HG03457 (cell line): ENCODE results near the gene MRPL20.
"Not testable (repeated sequence)": the region's sequence is repeated elsewhere in the genome, so short reads cannot be mapped to it uniquely, and the experiment has no call there.

ENCODE experiments used
- ATAC-seq: cut with Tn5 transposase; IDR thresholded peaks from one replicate; pipeline ENCODE4 v1.9.1; 2021; ENCODE audit warnings: moderate number of reproducible peaks; ENCODE audit not compliant: unreplicated experiment

The MRPL20 gene

GRCh38 chr1:1427106-1427819 lies 20.2 kb upstream of the MRPL20 start:
- ATAC-seq, result no peak

DNA sequence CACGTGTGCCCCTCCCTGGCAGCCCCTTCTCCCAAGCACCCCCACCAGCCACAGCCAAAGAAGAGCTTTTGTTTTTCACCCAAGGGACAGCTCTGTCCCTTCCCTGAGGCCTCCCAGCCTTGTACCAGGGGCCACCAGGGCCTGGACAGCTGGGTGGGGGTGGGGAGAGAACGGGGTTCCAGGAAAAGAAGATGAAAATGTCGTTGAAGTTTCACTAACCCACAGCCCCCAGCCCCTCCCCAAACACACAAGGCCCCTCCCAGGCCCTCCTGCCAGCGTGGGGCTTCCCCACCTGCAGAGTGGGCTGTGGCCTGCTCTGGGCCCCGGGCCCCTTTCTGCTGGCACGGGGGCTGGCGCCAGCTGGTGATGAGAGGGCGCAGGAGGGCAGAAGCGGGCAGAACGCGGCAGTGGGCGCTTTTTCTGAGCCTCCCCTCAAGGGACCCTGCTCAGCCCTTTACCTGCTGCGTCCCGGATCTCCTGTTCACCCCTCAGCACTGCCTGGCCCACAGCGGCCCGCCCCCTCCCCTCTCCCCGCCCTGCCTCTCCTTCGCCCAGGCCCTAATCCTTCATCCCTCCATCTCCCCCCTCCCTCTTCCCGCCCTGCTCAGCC lies 19.5 kb upstream of the MRPL20 start:
- no peak for ATAC-seq

DNA sequence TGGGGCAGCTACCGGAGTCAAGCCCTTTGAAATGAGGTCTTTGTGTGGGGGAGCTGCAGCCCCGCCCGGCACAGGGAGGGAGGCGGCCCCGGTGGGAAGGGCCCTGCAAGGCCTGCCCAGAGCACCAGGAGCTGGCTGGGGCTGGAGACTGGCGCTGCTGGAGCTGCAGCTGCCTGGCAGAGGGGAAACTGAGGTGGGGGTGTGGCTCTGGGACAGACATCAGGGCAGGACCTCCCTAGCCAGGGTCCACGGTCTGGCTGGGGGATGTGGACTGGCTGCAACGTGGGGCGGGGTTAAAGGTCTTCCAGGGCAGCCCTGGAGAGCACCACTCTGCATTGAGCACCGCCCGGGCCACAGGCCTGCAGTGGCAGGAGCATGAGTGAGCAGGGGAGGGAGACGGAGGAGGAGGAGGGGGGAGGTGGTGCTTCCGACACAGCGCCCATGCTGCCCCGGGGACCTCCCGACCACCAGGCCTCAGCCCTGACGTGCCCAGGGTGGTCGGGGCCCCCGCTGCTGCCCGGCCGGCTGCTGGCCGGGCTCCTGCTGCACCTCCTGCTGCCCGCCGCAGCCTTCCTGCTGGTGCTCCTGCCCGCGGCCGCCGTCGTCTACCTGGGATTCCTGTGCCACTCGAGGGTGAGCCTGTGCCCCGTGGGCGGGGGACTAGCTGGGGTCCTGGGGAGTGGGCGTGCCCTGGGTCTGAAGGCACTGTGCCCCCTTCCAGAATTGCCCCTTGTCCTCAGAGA lies 18.8 kb upstream of the MRPL20 start:
- no peak for ATAC-seq

- ATAC-seq, result no peak
These were observed 18.3 kb upstream of the MRPL20 start for GRCh38 chr1:1425426-1425752.

DNA sequence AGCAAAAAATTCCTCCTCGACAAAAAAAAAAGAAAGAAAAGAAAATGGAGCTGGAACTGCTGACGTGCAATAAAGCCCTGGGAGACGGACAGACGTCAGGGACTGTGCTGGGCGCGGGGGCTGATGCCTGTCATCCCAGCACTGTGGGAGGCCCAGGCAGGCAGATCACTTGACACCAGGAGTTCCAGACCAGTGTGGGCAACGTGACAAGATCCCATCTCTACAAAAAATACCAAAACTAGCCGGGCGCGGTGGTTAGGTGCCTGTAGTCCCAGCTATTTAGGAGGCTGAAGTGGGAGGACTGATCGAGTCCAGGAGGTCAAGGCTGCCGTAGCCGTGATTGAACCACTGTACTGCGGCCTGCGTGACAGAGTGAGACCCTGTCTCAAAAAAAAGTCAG lies 17.6 kb upstream of the MRPL20 start:
- no peak for ATAC-seq

DNA sequence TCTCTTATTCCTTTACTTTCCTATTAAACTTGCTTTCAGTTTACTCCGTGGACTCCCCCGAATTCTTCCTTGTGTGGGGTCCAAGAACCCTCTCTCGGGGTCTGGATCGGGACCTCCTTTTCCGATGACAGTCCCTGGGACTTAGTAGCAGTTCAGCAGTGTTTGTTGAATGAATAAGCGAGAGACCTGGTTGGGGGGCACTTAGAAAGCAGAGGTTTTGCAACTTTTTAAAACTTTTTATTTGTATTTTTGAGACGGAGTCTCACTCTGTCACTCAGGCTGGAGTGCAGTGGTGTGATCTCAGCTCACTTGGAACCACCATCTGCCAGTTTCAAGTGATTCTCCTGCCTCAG lies 16.1 kb upstream of the MRPL20 start:
- no peak for ATAC-seq

GRCh38 chr1:1422465-1423244 lies 15.6 kb upstream of the MRPL20 start:
- ATAC-seq, result no peak

- ATAC-seq, result no peak
These were observed 14.9 kb upstream of the MRPL20 start for GRCh38 chr1:1421907-1422464.

- no peak for ATAC-seq
These were observed 14.2 kb upstream of the MRPL20 start, which contains the start of gene ANKRD65 for GRCh38 chr1:1421147-1421906. TSS of gene ANKRD65 (minus strand) at chr1:1421276. CDS start at chr1:1421005, 271 bp downstream.

DNA sequence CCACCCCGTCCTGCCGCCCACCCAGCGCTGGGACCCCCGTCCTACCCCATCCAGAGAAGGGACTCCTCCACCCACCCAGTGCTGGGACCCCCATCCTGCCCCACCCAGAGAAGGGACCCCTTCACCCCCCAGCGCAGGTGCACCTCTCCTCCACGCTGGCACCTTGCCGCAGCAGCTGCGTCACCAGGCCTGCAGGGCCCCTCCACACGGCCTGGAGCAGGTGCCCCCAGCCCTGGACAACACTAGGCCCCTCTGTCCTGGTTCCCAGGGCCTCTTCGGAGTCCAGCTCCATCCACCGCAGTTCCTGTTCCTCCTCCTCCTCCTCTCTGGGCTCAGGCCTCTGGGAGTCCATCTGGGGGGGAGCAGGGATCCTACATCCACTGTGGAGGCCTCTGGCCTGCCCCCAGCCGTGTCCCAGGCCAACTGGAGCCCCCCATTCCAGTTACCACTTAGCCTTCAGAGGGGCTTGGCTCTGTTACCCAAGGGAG lies 13.6 kb upstream of the MRPL20 start:
- no peak for ATAC-seq

GRCh38 chr1:1419813-1420653 lies 12.9 kb upstream of the MRPL20 start:
- ATAC-seq, result no peak

DNA sequence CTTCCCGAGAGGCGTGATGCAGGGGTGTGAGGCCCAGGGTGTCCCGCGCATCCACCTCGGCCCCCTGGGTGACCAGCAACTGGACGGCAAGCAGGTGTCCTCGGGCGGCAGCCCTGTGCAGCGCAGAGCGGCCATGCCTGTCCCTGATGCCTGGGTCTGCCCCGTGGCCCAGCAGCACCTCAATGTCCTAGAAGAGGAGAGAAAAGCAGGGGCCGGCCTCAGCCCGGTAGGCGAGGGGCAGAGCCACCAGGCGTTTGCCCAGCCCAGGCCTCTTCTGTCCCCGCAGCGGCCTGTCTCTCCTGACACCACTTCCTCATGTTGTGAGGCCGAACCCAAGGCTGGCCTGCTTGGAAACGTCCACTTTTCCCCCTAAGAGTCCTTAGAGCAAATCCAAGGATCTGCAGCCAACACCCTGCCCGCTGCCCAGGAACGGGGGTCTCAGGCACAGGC lies 12.3 kb upstream of the MRPL20 start:
- no peak for ATAC-seq

GRCh38 chr1:1418464-1419362 lies 11.6 kb upstream of the MRPL20 start:
- ATAC-seq, result no peak

DNA sequence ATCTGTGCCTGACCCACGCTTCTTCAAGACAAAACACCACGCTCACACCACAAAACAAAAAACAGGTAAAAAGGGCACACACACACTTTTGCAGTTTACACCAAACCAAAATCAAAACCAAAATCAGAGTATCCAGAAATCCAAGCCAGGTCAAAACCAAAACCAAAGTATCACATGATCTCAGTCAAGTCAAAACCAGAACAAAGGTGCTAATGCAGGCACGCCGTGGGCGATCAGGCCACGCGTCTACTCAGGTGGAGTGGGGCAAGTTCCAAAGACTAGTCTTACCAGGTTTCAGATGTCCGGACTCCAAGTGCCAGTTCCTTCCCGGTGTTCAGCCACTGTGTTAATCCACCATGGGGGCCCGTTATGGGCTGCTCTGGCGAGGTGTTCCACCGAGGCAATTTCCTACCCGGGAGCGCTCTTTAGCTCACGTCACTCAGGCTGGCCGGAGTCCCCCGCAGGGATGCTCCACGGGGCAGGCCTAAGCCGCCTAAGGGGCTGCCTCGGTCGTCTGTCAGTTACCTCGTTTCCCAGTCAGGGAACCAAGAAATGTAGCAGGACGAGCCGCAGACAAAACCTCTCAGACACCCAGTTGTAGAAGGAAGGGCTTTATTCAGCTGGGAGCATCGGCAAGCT lies 10.9 kb upstream of the MRPL20 start:
- ATAC-seq, result not testable (repeated sequence)

GRCh38 chr1:1417396-1417795 lies 10.3 kb upstream of the MRPL20 start:
- ATAC-seq, result not testable (repeated sequence)

DNA sequence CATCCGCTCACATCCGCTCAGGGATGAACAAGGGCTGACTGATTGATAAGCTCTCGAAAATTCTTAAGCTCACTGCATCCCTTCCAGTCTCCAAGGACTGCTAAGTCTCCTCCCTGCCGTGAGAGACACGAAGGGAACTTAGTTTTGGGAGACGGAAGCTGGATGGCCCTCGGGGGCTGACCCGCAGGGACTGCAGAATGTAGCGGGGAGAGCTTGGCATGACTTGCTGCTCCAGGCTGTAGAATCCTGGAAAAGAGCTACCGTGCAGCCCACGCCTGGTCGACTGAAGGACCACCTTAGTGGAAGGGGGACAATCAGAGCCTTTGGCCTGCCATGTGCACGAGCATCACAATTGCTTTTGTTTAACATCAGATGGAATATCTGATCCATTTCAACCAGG lies 8.7 kb upstream of the MRPL20 start:
- no peak for ATAC-seq

- not testable (repeated sequence) for ATAC-seq
These were observed 5.3 kb upstream of the MRPL20 start for GRCh38 chr1:1412311-1412902.
